ENCODE data around the gene SDHB. TPM values are rescaled to one million over a fixed set of nuclear protein-coding genes. Genes with fewer than 3 reads are reported as not detected.

The SDHB gene
- total RNA-seq, 1 experiment from 2014 or later = 159 TPM

DNA sequence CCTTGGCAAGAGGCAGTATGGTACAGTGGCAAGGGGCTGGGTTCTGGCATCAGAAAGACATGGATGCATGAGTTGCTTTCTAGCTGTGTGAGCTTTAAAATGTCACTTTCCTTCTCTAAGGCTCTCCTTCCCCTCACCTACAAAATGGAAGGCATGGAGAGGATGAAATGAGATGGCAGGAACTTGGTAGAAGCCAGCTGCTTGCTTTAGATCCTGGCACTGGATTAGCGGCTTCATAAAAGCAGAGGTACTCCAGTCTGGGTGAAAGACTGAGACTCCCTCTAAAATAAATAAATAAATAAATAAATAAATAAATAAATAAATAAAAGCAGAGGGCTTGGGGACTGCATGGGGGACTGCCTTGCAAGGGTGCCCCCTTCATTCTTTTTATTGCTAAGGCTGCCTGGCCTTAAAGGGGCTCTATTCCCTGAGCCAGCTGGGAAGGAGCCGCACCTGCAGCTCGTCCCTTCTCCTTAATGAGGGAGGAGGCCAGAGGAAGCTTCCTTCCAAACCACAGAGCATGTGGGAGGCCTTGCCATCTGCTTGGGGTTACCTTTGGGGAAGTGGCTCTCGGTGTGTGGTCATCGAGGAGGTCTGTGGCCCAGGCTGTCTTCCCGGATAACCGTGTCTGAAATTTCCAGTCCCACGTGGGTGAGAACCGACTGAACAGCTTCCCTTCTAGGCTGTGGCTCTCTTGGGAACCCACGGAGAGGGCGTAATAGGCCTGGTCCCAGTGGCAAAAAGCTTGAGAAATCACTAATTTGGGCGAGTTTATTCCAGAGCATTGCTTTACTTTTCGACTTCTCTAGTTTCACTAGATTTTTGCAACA is 40.1 kb downstream of the SDHB start:
- H3K4me1 ChIP-seq (ENCODE audit: control insufficient read depth in 1 of 2, insufficient read depth in 2 of 2, low read length in 2 of 2) = peaks cover 17 to 40% of the 10 kb centered on the region in 2 experiments

GRCh38 chr1:17012775-17013490 is 40.9 kb downstream of the SDHB start:
- H3K36me3 ChIP-seq (ENCODE audit: control insufficient read depth in 1 of 2, insufficient read depth in 2 of 2, low read length in 2 of 2) = no peaks in the 10 kb centered on the region; a peak in 1 of 4 replicates
- H4K20me1 ChIP-seq (ENCODE audit: insufficient read depth) = no peaks in the 10 kb centered on the region
- ChIA-PET RAD21 (ENCODE audit: low non-redundant PET in 1 of 2, low total read pairs in 2 of 2, uncharacterized antibody in 2 of 2, unreplicated experiment in 2 of 2) (no interaction called here), POLR2A (interaction anchor here (1.3 kb wide), 1 partner anchor 108 kb away, joined by 4 read pairs; no protein-coding TSS in a partner anchor), CTCF (no interaction called here)
- no peak overlapping the region for H3K27ac ChIP-seq (ENCODE audit: low read depth, low read length)
- no peak for ATAC-seq
- peak overlapping the region; percentile 94; the same call in 1 of the 2 replicates for H3K4me2 ChIP-seq (ENCODE audit: low read length)
- H3K9ac ChIP-seq (ENCODE audit: low read length) = no peak overlapping the region
- no peak for DNase-seq (ENCODE audit: low read depth, low spot score)
- H3K27me3 ChIP-seq (ENCODE audit: insufficient read depth, low read length) = no peaks in the 10 kb centered on the region
- peaks cover 17 to 40% of the 10 kb centered on the region in 2 experiments for H3K4me1 ChIP-seq (ENCODE audit: control insufficient read depth in 1 of 2, insufficient read depth in 2 of 2, low read length in 2 of 2)
- no TSS peak for BruUV-seq (replicated peaks)
- no peaks in the 10 kb centered on the region for H3K79me2 ChIP-seq (ENCODE audit: insufficient read depth, low read length)
- H3K4me3 ChIP-seq (replicated peaks in 1 of 2; ENCODE audit: low read depth in 1 of 2, low read length in 2 of 2) = no peak overlapping the region
- no peaks in the 10 kb centered on the region for H3K9me3 ChIP-seq (ENCODE audit: control insufficient read depth in 1 of 2, insufficient read depth in 1 of 2, low read depth in 1 of 2, low read length in 2 of 2)
- no peak overlapping the region for H2AFZ ChIP-seq (ENCODE audit: low read depth, low read length, poor library complexity, severe bottlenecking)
- no peaks in the 10 kb centered on the region for H3K9me2 ChIP-seq (ENCODE audit: insufficient read depth)
- intact Hi-C loops (cut with micrococcal nuclease) = loop anchor here (5.0 kb wide), 2 partner anchors 34 to 51 kb away; no protein-coding TSS in a partner anchor
- TF ChIP-seq TCF7L2 (IDR thresholded peaks at IDR 0.05; ENCODE audit: borderline replicate concordance, extremely low read depth, insufficient read depth, insufficient read length) (no peak), ELF1 (IDR thresholded peaks at IDR 0.05; ENCODE audit: borderline replicate concordance, low read depth) (no peak), ZNF274 (IDR thresholded peaks at IDR 0.05; ENCODE audit: low read depth, low read length) (no peak), SRF (IDR thresholded peaks at IDR 0.05; ENCODE audit: low read depth) (no peak)
- TF ChIP-seq, protein P1, sequence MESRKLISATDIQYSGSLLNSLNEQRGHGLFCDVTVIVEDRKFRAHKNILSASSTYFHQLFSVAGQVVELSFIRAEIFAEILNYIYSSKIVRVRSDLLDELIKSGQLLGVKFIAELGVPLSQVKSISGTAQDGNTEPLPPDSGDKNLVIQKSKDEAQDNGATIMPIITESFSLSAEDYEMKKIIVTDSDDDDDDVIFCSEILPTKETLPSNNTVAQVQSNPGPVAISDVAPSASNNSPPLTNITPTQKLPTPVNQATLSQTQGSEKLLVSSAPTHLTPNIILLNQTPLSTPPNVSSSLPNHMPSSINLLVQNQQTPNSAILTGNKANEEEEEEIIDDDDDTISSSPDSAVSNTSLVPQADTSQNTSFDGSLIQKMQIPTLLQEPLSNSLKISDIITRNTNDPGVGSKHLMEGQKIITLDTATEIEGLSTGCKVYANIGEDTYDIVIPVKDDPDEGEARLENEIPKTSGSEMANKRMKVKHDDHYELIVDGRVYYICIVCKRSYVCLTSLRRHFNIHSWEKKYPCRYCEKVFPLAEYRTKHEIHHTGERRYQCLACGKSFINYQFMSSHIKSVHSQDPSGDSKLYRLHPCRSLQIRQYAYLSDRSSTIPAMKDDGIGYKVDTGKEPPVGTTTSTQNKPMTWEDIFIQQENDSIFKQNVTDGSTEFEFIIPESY (IDR thresholded peaks at IDR 0.05; ENCODE audit: extremely low read depth, insufficient replicate concordance, low read length) = no peak
- TF ChIP-seq, protein P2, sequence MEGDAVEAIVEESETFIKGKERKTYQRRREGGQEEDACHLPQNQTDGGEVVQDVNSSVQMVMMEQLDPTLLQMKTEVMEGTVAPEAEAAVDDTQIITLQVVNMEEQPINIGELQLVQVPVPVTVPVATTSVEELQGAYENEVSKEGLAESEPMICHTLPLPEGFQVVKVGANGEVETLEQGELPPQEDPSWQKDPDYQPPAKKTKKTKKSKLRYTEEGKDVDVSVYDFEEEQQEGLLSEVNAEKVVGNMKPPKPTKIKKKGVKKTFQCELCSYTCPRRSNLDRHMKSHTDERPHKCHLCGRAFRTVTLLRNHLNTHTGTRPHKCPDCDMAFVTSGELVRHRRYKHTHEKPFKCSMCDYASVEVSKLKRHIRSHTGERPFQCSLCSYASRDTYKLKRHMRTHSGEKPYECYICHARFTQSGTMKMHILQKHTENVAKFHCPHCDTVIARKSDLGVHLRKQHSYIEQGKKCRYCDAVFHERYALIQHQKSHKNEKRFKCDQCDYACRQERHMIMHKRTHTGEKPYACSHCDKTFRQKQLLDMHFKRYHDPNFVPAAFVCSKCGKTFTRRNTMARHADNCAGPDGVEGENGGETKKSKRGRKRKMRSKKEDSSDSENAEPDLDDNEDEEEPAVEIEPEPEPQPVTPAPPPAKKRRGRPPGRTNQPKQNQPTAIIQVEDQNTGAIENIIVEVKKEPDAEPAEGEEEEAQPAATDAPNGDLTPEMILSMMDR (IDR thresholded peaks at IDR 0.05 in 2 of 3, conservative IDR thresholded peaks at IDR 0.05 in 1 of 3; ENCODE audit: borderline replicate concordance in 1 of 3, insufficient read depth in 1 of 3, low read depth in 2 of 3, low read length in 2 of 3) = no peak
- TF ChIP-seq, protein P3, sequence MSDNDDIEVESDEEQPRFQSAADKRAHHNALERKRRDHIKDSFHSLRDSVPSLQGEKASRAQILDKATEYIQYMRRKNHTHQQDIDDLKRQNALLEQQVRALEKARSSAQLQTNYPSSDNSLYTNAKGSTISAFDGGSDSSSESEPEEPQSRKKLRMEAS (IDR thresholded peaks at IDR 0.05) = no peak
- TF ChIP-seq, protein P4, sequence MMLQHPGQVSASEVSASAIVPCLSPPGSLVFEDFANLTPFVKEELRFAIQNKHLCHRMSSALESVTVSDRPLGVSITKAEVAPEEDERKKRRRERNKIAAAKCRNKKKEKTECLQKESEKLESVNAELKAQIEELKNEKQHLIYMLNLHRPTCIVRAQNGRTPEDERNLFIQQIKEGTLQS (IDR thresholded peaks at IDR 0.05) = no peak

More for the DNA sequence above, 40.1 kb downstream of the SDHB start:
- no TSS peak for BruUV-seq (replicated peaks)
- H3K4me2 ChIP-seq (ENCODE audit: low read length) = no peak overlapping the region
- H3K9me3 ChIP-seq (ENCODE audit: control insufficient read depth in 1 of 2, insufficient read depth in 1 of 2, low read depth in 1 of 2, low read length in 2 of 2) = no peaks in the 10 kb centered on the region
- peaks cover 5 to 7% of the 10 kb centered on the region in 2 experiments; a peak in 3 of 4 replicates for H3K36me3 ChIP-seq (ENCODE audit: control insufficient read depth in 1 of 2, insufficient read depth in 2 of 2, low read length in 2 of 2)
- H3K4me3 ChIP-seq (replicated peaks in 1 of 2; ENCODE audit: low read depth in 1 of 2, low read length in 2 of 2) = no peak overlapping the region
- H3K27me3 ChIP-seq (ENCODE audit: insufficient read depth, low read length) = no peaks in the 10 kb centered on the region
- ChIA-PET RAD21 (ENCODE audit: low non-redundant PET in 1 of 2, low total read pairs in 2 of 2, uncharacterized antibody in 2 of 2, unreplicated experiment in 2 of 2) (no interaction called here), CTCF (no interaction called here), POLR2A (interaction anchor here (1.3 kb wide), 1 partner anchor 109 kb away, joined by 4 read pairs; no protein-coding TSS in a partner anchor)
- DNase-seq (ENCODE audit: low read depth, low spot score) (no peak), ATAC-seq (no peak)
- no peak overlapping the region for H3K9ac ChIP-seq (ENCODE audit: low read length)
- intact Hi-C loops (cut with micrococcal nuclease) = loop anchor here (5.0 kb wide), 2 partner anchors 34 to 51 kb away; no protein-coding TSS in a partner anchor
- H2AFZ ChIP-seq (ENCODE audit: low read depth, low read length, poor library complexity, severe bottlenecking) = no peak overlapping the region
- no peaks in the 10 kb centered on the region for H3K79me2 ChIP-seq (ENCODE audit: insufficient read depth, low read length)
- no peaks in the 10 kb centered on the region for H4K20me1 ChIP-seq (ENCODE audit: insufficient read depth)
- TF ChIP-seq FOSL1 (IDR thresholded peaks at IDR 0.05; ENCODE audit: low read depth) (no peak), SP1 (IDR thresholded peaks at IDR 0.05; ENCODE audit: low read depth) (no peak), YY1 (IDR thresholded peaks at IDR 0.05; ENCODE audit: extremely low read depth, insufficient replicate concordance, low read depth, low read length) (no peak)
- TF ChIP-seq, protein P4 (IDR thresholded peaks at IDR 0.05) = no peak
- no peak overlapping the region for H3K27ac ChIP-seq (ENCODE audit: low read depth, low read length)
- no peaks in the 10 kb centered on the region for H3K9me2 ChIP-seq (ENCODE audit: insufficient read depth)
